ENCODE measurements around the gene GCNT4.

The GCNT4 gene

DNA sequence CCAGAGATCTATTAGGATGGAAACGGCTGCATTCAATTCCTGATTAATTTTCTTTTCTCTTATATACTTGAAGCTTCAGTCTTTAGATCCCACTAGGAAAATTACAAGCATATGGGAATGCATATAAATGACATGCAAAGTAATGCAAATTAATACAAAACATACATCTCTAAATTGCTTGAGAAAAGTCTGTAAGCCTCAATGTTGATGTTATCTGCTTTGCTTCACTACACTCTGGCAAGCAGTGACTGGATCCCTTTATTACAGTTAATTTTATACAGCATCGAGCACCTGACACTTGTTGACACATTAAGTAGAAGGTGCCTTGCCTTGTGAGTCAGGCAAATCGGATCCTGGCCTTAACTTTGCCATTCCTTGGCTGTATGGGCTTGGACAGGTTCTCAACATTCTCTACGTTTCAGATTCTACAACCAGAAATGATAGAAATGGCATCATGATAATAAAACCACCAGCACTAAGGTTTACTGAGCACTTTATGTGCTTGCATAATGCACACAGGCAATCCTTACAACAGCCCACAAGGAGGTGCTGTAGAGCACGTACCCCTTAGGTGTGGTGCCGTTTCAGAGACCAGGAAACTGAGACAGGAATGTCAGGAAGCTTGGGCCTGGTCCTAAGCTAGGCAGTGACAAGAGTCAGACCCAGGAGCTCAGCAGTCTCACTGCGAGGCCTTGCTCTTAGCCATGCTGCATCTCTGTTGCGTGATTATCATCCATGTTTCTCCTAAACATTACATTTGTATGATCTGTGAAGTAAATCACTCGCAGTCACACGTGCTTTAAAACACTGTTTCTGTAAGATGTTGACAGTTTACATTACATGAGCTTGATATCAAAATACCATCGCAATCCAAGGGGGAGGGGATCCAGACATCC lies 2.7 kb downstream of the GCNT4 start:
- no peak for DNase-seq

DNA sequence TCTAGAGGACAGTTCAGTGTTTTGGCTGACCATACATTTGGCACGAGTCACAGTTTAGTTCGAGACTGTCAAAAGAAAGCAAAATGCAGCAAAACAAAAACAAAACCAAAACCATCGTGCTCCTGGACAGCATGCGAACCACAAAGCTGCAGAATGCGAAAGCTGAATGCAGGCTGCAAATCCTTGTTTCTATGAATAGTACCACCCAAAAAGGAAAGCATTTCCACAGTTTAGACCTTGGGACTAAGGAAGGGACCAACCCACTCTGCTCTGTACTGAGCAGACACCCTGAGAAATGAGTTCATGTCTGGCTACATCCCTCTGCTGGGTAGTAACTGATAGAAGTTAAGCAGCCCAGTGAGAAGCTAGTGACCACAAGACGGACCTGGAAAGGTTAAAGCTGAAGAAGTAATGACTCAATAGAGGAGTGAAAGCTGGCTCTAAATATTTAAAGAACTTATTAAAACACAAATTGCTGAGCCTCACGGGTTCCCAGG lies 3.9 kb downstream of the GCNT4 start:
- no peak for DNase-seq

DNA sequence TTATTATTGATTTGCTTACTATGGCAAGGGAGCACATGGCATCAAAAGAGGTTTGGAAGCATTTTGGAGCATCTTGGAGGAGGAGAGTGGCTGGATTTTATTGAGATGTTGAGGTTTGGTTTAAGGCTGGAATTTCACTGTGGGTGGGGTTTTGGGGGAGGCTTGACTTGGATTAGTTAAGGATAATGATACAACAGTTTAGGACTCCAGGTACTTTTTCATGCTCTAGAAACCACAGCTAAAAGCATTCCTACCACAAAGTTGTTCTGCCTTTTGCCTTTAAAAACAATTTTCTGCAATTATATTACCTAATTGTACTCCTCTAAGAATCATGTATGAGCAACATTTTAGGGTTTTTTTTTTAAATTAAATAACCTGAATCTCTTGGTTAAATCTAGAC lies 5.0 kb downstream of the GCNT4 start:
- DNase-seq, result no peak

DNA sequence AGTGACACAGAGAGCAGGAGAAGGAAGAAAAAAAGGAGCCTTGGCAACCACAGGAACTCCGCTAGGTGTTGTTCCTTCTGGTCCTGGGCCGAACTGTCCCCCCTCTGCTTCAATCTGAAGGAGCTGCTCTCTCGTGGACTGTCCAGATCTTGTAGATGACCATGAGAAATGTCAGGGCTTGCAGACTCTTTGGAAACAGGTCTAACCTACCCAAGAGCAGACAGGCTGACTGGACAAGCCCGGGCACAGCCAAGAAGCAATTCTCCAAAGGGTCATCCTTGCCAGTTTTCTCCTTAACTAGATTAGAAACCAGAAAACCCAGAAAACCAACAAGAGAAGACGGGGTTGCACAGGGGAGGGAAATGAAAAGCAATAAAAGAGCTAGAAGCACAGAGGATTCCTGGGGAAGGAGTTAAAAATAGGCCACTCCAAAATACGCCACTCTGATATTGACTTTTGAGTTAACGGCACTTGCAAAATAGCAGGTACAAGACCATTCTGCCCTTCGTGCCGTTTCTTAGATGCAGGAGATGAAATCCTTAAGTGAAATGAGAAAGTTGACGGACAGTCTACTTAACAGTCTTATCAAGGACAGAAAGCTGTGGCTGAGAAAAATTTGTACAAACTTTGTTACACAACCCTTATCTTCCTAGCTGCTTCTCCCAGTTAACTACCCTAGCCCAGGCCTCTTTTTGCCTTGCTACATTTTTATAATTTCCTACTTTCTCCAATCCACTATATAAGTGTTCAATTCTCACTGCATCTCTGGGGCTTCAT lies 5.8 kb downstream of the GCNT4 start:
- DNase-seq, result no peak

DNA sequence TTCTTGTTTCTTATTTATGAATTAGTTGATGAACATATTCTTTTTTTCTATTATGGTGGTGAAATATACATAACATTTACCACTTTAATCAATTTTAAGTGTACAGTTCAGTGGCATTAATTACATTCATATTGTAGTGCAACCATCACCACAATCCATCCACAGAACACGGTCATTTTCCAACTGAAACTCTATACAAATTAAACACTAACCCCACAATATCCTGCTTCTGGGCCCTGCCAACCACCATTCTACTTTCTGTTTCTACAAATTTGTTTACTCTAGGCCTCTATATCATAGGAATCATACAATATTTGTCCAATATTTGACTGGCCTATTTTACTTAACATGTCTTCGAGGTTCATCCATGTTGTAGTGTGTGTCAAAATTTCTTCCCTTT lies 7.3 kb downstream of the GCNT4 start:
- no peak for DNase-seq

DNA sequence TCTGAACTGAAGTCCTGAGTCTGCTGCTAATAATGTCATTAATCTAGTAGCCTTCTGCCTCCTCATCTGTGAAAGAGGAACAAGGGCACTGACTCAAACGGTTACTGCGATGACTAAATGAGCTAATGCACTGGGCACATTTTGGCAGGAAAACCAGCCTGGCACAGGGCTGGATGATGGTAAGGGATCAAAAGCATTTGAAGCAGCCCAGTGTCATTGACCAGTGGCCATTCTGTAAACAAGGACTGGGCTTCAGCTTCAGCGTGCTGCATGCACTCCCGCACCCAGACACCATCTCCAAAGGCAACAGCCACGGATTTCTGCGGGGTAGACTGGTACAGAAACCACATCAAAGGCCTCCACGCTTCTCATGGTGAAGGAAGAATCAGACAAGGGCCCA lies 8.0 kb downstream of the GCNT4 start:
- no peak for DNase-seq

DNA sequence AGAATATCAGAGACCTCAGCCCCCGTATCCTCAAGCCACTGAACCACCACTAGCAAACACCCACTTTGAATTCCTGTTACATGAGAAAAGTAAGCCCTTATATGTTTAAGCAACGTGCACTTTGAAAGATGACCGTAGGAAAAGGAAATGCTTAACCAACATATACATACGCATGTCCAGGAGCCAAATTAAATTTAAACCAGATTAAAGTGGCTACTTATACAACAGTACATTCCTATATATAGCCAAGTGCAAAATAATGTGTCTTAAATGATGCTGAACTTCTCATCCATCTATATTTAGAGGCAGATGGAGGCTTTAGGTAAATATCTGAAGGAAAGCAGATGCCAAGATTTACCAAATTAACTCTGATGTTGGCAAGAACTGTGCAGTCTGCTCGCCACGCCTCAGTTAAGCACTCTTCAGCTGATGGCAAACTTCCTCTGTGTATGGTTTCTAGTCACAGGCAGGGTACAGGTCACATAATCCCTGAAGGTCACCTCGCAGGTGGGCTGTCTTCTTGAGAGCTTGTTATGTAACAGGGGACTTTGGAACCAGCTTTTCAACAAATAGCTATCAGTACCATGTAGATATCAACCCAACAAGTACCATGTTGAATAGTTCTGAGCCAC lies 8.6 kb downstream of the GCNT4 start:
- DNase-seq, result no peak

DNA sequence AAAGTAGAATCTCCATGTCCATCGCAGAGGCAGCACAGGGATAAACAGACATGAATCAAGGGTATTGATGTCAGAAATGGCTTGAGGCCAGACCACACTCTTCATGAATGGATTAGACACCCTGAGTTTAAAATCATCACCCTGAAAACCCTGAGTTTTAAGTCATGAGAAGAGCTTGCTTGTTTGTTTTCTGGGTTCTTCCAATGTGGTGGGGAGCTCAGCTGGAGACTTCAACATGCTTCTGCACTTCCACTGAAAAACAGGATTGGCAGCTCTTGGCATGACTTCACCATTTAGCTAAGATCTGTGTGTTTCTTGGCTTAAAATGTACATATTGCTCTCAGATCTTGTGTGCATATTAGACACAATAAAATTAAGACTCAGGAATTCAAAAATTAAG lies 9.8 kb downstream of the GCNT4 start:
- no peak for DNase-seq

DNA sequence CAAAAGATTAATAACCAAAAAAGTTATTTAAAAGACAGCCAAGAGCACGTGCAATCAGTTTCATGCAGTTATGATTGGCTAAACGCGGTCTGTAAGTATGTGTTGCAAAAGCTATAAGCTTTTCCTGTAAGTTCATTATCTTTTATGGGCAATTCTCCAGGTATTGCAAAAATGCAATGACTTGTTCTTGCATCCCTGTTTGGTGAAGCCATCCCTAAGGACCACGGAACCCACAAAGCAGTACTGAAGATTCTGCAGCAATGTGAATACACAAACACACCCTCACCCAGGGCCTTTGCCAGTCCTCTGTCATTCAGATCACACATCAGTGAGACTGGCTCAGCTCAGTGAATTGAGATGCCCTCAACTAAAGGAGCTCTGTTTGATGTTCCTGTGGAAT lies 11.4 kb downstream of the GCNT4 start:
- DNase-seq, result no peak

DNA sequence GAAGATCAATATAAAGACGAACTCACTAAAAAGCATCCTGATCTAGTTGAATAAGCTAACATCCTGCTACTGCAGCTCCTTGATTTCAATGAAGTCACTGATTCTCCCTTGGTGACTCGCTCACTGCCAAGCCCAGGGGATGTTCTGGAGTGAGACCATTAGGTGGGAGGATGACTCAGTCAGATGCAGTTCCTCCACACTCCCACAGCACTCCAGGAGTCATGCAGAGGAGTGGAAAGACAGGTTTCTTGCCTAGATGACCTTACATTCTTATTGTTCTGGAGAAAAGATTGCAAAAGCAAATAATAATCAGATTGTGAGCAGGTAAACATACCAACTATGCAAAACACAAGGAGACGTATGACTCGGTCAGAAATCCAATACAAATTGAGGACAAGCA lies 15.3 kb downstream of the GCNT4 start:
- DNase-seq, result no peak

DNA sequence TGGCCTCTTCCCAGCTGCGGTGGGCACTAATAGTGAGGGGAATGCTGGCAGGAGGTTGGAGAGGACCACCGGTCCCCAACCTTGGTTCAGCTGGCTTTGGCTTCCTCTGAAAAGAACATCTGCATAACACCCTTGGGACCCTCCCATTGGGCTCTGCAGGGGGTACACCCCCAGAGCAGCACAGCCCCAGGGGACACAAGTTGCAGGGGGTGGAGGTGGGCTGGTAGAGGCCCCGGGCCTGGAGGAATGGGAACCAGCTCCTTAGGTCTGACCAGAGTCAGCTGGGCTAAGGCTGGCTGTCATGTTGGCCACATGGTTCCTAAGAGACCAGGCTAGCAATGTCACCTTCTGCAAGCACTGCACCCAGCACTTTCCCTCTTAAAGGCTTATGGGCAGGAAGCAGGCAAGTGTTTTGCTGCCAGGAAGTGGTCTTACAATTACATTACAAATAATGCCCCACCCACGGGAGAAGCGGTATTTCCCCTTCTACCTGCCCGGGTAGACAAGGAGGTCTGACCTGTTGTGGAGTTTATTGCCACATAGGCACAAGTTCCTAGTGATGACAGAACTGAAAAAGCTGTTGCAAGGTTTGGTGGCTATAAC lies 18.1 kb downstream of the GCNT4 start:
- no peak for DNase-seq

DNA sequence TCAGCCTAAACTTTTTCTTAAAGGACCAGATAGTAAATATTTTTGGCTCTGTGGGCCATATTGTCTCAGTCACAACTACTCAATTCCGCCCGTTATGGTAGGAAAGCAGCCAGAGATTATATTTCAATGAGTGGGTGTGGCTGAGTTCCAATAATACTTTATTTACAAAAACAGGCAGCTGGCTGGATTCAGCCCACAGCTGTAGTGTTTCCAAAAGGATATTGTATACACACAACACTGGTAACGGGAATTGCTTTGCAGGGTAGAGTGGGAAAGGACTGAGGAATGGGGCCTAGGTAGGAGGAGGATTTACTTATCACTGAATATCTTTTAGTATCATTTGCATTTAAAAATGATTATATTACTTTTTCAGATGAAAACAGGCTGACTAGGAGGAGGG lies 21.0 kb downstream of the GCNT4 start:
- no peak for DNase-seq

DNA sequence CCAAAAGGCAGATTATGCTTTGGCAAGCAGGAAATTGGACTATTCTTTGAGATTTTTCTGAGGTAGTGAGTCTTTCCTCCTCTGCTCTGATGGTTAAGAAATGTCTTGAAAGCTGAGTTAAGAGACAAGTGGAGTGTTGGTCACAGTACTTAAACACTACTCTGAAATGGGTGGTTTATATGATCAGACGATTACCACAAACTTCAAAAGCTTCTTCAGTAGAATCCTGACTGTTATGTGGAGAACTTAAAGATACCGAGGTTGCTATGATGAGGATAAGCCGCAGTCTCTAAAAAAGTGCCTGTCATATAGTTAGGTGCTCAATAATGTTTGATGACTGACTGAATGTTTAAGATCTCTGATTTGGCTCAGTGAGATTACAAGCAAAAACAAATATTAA lies 24.3 kb downstream of the GCNT4 start:
- no peak for DNase-seq

DNA sequence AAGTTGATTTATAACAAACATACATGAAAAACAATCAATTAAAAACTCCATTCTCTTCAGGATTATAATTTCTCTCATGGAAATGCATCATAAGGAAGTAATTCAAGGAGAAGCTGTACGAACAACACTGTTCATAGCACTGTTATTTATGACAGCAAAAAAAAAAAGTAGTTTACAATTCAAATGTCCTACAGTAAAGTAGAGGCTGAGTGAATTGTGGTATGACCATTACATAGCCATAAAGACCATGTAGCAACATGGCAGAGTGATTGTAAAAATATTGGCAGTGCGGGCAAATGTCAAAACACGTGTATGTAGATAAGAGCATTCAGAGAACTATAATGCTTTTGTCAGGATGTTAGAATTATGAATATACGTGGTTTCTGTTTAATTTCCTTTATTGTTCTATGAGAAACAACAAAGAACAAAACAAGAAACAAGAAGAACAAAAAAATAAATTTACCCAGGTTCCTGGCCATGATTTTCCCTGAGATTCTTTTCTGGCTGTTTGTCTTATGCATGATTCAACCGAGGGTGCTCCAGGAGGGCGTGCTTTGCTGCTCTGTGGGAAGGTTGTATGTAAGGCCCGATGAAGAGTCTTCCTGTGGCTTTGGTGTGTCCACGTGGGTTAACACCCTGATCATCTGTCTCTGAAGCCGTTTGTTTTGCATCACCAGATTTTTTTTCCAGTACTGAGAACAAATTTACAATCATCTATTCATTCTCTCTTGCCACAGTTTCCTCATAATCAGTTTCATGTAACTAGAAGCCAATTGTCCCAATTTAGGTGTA lies 28.8 kb downstream of the GCNT4 start:
- no peak for DNase-seq

DNA sequence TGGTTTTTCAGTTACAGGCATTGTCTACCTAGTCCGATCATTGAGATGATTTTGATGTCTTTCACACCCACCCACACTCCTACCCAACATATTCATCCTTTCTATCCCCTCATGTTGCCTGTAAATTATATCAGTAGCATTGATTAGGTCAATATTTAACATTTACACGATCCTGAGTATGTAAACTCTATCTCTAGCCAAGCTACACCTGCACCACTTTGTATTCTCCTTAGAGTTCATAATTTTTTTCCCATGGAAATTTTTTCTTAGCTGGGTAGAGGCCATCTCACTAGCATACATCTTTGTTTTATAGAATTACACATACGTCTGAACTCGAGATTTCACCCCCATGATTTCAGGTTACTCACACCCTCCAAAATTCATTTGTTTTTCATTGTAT lies 30.6 kb downstream of the GCNT4 start:
- DNase-seq, result no peak

DNA sequence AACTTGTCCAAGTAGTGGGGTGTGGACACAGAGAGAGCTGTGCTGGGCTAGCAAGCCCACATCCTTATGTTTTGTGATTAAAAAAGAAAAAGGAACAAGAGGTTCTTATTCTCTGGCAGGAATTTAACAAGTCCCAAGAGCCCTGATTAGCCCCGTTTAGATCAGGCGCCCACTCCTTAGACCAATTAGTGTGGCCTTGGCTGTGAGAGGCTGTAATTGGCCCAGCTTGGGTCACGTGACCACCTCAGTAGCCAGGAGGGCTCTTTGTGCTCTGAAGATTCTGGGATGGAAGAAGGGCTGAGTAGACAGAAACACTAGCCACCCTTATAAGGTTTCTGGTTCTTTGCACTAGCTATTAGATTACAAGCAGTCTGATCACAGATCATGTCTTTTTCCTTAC lies 31.1 kb downstream of the GCNT4 start:
- no peak for DNase-seq

DNA sequence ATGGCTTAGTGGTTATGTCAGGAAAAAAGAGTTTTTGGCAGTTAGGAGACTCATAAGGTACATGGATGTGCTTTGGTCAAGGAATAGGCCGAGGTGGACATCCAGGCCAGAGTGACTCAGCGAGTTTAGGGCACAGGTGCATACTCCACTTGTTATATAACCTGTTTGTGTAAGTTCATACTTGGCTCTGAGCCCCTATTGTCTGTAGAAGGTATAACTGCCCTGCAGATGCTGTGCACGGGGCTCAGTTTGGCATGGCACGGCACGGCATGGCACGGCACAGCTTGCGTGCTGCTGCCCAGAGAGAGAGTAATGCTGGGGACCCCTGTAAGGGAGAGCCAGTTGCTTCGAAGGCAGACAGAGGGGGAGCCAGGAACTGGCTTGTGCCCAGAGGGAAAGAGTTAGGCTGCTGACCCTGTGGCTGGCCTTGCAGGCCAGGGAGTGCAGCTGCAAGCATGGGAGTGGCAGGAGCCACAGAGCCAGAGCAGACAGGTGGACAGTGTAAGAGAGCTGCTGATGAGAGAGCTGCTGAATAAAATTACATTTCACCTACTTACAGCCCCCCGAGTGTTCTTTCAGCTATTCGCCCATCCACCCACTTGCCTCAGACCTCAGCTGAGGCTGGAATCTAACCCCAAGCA lies 32.2 kb downstream of the GCNT4 start:
- no peak for DNase-seq

DNA sequence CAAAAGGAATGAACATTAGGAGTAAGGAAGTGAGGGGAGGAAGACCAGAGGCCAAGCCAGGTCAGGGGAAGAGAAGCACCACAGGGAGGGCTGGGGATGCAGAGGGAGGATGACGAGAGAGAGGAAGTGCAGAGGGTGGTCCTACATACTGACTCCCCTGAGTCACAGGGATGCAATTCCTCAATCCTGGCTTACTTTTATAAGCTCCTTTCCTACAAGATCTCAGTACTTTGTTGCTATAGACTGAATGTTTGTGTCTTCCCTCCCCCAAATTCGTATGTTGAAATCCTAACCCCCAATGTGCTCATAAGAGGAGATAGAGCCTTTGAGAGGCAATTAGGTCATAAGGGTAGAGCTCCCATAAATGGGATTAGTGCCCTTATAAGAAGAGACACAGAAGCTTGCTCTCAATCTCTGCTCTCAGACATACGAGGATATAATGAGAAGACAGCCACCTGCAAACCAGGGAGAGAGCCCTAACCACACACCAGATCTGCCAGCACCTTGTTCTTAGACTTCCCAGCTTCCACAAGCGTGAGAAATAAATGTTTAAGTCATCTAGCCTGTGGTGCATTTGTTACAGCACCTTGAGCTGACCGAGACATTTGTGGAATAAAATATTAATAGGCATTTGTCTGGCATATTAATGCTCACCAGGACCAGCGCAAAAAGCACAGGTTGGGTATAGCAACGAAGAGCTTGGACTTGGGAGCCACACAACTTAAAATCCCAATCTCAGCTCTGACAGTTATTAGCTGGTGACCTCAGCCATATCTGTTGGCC lies 33.4 kb downstream of the GCNT4 start:
- no peak for DNase-seq

DNA sequence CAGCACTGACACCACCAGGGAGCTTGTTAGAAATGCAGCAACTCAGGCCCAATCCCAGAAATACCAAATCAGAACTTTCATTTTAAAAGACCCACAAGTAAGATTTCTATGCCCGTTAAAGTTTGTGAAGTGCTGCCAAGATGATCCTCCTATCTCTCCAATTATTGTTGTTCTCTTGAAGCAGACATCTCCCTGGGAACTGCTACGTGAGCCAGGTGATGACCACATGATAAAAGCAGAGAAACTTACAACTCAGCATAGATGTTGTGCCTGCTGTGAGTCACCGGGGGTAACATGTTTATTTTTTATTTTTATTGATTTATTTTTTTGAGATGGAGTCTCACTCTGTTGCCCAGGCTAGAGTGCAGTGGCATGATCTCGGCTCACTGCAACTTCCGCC lies 34.4 kb downstream of the GCNT4 start:
- DNase-seq, result no peak

DNA sequence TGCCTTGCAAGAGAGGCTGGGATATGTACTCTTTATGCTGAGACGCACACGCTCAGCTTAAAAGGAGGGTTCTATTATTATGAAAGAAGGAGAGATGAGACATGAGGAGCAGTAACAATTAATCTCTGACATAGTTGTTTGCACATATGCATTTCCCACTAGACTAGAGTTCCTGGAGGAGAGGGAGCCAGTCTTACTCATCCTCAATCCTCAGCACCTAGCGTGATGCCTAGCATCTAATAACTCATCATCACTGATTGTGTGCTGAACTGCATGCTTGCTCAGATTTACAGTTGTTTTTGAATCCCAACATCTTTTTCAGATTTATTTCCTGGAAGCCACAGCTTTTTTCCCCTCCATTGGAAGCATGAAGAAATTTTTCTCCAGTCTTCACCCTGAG lies 35.5 kb downstream of the GCNT4 start:
- DNase-seq, result no peak

DNA sequence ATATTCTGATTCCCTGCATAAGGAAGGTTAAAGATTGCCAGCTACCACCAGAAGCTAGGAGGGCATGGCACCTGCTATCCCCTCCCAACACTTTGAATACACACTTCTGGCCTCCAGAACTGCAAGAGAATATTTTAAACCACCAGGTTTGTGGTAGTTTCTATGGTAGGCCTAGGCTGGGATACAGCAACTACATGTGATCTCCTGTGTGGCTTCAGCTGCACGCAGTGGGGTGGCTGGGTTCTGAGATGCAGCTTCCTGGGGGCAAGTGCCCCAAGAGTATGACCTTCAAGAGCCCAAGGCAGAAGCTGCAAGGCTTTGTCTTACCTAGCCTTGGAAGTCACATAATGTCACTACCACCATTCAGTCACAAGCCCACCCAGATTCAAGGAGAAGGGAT lies 39.6 kb downstream of the GCNT4 start:
- no peak for DNase-seq
